GM19324 (cell line): ENCODE results near the gene MYCBP.
A peak's percentile ranks its signal among the peaks of the same experiment; 100 is the strongest.
"Not testable (repeated sequence)": the region's sequence is repeated elsewhere in the genome, so short reads cannot be mapped to it uniquely, and the experiment has no call there.

ENCODE experiments used
- ATAC-seq: cut with Tn5 transposase; IDR thresholded peaks from one replicate; pipeline ENCODE4 v1.9.1; 2021; ENCODE audit warnings: mild to moderate bottlenecking, moderate library complexity; ENCODE audit not compliant: unreplicated experiment, low FRiP score

Gene MYCBP

DNA sequence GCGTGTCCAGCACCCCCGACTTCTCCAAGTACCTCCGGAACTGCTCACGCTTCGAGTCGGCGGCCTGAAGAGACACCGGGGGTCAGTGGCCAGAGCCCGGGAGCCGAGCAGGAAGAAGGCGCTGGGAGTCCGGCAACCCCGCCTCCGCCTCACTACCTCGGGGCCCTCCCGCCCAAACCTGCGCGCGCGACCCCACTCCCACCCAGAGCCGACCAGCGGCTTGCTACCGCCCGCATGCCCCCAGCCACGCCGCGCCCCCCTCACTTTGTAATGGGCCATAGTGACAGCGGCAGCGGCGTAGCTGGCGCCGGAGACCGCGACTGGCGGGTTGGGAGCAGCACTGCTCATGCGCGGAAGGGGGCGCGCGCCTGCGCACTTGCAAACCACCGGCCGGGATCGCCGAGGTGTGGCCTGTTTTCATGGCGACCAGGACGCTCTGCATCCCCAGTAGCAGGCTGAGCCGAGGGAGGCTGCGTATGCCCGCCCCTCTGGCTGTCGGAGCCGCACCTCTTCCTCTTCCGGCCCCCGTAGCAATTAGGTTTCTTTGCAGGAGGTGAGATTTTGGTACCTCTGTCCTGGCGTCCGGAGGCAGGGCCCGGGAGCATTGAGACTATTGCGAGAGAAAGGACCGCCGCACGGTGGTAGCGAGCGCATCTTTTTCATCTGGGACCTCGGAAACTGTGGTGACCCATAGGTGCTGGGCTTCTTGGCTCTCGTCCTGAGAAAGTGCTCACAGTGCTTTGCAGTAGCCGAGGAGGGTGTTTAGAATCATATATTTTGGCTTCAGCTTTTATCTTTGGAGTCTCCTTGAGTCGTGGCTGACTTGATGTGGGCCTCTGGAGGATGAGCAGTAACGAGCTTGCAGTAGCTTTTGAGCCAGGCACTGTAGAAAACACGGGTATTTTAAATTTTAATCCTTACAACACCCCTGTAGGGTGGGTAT, at the start of gene MYCBP:
TSS of gene MYCBP (minus strand) at position 322 of the 943 bp plus-strand sequence. CDS start at position 279, 43 bp downstream.
- peak; percentile 96 for ATAC-seq

- no peak for ATAC-seq
Measured at GRCh38 chr1:38919130-38919529, 46.0 kb upstream of the MYCBP start.

DNA sequence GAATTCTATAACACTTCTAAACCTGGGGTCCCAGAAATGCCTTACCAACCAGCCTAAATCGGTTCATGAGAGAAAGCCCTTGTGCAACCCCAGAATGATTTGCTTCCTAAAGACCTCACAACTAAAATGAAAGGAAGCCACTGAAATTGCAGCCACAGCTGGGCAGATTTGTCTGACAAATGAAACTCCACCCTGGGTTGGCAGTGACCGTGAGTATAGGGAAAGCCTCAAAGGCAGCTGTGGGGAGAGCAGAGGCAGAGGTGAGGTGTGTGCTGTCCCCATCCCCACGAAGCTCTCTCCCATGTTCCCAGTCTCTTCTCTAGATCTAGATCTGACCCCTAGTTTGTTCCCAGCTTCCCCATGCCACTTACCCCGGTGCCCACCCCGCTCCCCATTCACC, 45.4 kb upstream of the MYCBP start:
- ATAC-seq: no peak

GRCh38 chr1:38917772-38918171, 44.6 kb upstream of the MYCBP start:
- no peak for ATAC-seq

GRCh38 chr1:38917337-38917736, 44.2 kb upstream of the MYCBP start:
- ATAC-seq: no peak

DNA sequence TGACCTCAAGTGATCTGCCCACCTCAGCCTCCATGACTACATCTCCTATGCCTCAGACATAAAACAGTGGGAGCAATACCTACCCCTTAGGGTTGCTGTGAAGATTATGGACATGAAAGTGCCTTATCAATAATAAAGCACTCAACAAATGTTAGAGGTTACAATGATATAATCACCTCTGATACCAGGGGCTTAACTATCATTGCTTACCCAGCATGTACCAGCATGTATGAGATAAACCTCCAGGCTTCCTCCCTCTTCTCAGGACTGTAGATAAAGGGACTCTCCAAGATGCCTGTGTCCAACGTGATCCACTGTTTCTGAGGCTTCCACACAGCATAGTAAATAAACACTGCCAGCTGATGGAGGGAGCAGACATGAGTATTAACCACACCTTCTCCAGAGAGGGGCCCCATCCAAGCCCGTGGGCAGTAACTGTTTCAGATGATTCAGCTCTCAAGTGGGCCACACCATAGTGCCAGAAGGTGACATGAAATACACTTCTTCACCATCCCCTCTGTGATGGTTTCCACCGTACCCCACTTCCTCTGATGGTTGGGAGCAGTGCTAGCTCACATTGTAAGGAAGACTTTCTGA, 42.3 kb upstream of the MYCBP start:
- no peak for ATAC-seq

GRCh38 chr1:38914908-38915307, 41.8 kb upstream of the MYCBP start:
- not testable (repeated sequence) for ATAC-seq

- no peak for ATAC-seq
Measured at GRCh38 chr1:38908821-38909220, 35.7 kb upstream of the MYCBP start.

DNA sequence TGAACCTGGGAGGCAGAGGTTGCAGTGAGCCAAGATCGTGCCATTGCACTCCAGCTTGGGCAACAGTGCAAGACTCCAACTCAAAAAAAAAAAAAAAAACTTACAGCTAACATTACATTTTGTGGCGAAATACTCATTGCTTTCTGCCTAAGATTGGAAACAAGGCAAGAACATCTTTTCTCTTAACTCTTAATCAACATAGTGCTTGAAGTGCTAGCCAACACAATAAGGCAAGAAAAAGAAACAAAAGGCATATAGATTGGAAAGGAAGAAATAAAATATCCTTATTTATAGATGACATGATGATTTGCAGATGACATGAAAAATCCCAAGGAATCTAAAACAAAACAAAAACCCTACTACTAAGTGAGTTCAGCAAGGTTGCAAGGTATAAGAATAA, 32.8 kb upstream of the MYCBP start:
- no peak for ATAC-seq

- no peak for ATAC-seq
Measured at GRCh38 chr1:38899560-38899959, 26.4 kb upstream of the MYCBP start.

GRCh38 chr1:38898653-38899230, 25.6 kb upstream of the MYCBP start:
- no peak for ATAC-seq

DNA sequence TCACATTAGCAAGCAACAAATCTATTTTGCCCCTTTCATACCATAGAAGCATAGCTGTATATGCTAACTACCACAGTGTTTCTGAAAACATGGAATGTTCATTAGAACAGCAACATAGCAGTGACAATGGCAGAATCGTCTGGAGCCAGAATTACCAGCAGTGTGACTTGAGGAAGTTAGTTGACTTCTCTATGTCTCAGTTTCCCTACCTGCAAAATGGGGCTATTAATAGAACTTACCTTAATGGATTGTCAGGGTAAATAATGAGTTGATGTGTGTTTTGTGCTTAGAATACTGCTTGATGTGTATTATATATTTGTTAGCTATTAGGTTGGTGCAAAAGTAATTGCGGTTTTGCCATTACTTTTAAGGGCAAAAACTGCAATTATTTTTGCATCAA, 23.0 kb upstream of the MYCBP start:
- ATAC-seq: no peak

DNA sequence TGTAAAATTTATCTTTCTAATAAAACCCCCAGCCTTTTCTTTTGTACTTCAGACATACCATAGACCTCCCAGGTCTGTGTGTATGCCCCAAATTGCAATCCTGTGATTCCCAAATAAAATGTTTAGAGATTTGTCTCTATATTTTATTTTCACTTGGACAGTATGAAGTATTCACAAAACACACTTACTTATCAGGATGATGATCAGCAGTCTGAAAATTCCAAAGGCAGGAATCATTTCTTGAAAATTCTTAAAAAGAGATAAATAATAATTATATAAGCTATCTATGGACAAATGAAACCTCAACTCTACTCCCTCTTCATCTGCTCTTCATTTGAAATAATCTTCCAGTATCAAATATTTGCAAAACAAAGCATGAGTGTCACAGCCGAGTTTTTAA, 19.8 kb upstream of the MYCBP start:
- ATAC-seq: no peak

DNA sequence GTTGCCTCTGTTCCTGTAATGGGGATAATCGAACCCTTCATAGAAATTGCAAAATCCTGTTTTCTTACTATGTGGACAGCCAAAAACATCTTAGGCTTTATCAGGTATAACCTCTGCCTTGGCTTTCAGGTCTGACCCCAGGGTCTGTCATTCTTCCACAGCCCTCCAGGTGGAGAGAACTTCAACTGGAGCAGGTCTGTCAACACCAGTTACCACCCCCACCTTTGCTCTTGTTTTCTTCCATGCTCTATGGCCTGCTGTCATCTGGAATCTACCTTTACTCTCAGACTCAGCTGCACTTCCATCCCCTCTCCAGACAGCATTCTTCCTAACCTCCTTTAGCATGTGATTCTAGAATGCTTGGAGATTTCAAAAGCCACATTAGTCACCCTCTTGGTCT, 18.6 kb upstream of the MYCBP start:
- no peak for ATAC-seq

- no peak for ATAC-seq
Measured at GRCh38 chr1:38889589-38889988, 16.4 kb upstream of the MYCBP start.

DNA sequence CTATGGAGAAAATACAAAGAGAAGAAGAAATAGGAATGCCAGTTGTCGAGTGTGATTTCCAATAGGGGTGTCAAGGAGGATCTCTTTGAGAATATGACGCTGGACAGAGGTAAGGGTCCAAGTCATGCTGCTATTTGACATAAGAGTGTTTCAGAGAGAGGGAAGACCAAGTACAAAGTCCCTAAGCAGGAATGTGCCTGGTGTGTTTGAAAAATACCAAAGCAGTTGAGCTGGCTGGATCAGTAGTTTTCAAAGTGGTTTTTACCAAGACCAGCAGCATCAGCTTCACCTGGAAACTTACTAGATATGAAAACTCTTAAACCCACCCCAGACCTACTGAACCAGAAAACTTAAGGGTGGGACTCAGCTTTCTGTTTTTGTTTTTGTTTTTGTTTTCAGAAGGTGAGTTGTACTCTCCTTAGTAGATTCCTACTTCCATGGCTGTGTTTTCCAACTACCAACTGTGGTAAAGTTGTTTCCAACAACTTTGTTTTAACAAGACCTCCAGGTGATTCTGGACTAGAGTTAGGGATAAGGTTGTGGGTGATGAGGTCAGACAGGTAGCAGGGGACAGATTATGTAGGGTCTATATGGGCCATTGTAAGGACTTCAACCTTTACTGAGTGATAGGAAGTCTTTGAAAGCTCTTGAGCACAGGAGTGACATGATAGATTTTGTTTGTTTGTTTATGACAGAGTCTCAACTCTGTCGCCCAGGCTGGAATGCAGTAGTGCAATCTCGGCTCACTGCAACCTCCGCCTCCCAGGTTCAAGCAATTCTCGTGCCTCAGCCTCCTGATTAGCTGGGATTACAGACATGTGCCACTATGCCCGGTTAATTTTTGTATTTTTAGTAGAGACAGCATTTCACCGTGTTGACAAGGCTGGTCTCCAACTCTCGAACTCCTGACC, 15.5 kb upstream of the MYCBP start:
- no peak for ATAC-seq

GRCh38 chr1:38885092-38885491, 11.9 kb upstream of the MYCBP start:
- ATAC-seq: no peak

DNA sequence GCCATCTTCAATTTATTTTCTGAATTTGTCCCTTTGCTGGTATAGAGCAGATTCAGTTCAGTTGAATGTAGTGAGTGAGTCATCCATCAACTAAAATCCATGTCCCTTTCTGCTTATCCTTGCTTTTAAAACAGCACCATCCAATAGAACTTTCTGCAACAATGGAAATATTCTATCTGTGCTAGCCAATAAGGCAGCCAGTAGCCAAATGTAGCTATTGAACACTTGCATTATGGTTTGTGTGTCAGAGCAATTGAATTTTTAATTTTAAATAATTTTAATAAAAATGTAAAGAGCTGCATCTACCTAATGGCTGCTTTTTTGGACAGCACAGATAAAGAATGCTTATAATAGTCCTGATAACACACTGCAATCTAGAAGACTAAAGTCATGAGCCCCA, 8.3 kb upstream of the MYCBP start, which contains the start of gene GJA9:
TSS of gene GJA9 (minus strand) at position 101 of the 400 bp plus-strand sequence. CDS start 5,489 bp downstream, outside the sequence.
- ATAC-seq: no peak

DNA sequence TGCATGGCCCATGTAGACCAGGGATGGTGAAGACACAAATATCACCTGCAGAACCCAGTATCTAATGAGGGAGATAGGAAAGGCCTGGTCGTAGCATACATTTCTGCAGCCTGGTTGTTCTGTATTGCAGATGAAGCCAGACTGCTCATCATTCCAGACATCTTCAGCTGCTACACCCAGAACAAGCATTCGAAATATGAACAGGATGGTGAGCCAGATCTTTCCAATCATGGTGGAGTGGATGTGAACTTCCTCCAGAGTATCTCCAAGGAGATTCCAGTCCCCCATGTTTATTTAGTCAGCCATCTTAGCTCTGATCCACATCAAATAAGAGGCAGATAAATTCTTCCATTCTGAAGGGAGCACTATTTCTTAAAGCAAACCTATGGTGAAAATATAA, 2.7 kb upstream of the MYCBP start:
- ATAC-seq: no peak

- peak; percentile 18 for ATAC-seq
Measured at GRCh38 chr1:38872401-38873026, 634 bp downstream of the MYCBP start.
